Stimulated activated CD8-positive, alpha-beta memory T cell treated with anti-CD3 and anti-CD28 coated beads, Interleukin-2, amount 100 ng/mL, for 48 hours (primary cell): Measurements from ENCODE around the gene TLCD3B.
A peak's percentile ranks its signal among the peaks of the same experiment; 100 is the strongest.

Experiments used
- DNase-seq, 2 donors: peaks; one replicate each; pipeline ENCODE4 v3.0.0-alpha.2; 2020; ENCODE audit warnings: low read depth in 2 of 2

The TLCD3B gene

GRCh38 chr16:30030841-30031413 is at the start of gene TLCD3B:
Gene TLCD3B, minus strand, starts transcription at chr16:30031271. Its CDS starts 744 bp downstream, at chr16:30030527.
- DNase-seq: no peak

- DNase-seq: no peak
Measured at GRCh38 chr16:30079480-30079879, 48.4 kb upstream of the TLCD3B start.

GRCh38 chr16:30078744-30079143 is 47.7 kb upstream of the TLCD3B start:
- no peak for DNase-seq

GRCh38 chr16:30077656-30078055 is 46.6 kb upstream of the TLCD3B start:
- no peak for DNase-seq

- no peak for DNase-seq
Measured at GRCh38 chr16:30076276-30076791, 45.3 kb upstream of the TLCD3B start.

GRCh38 chr16:30075503-30076275 is 44.6 kb upstream of the TLCD3B start, which contains the start of gene PPP4C:
Gene PPP4C, plus strand, starts transcription at chr16:30075994. Its CDS starts 384 bp downstream, at chr16:30076378.
- DNase-seq: peak; percentile 87 to 89

- DNase-seq: no peak
Measured at GRCh38 chr16:30070490-30070889, 39.4 kb upstream of the TLCD3B start.

GRCh38 chr16:30069611-30070462 is 38.8 kb upstream of the TLCD3B start:
- no peak for DNase-seq

GRCh38 chr16:30068750-30069610 is 37.9 kb upstream of the TLCD3B start:
- peak in 1 of 2 donors; percentile 38 for DNase-seq

GRCh38 chr16:30068333-30068732 is 37.3 kb upstream of the TLCD3B start:
- DNase-seq: no peak

- DNase-seq: no peak
Measured at GRCh38 chr16:30067584-30067916, 36.5 kb upstream of the TLCD3B start.

- no peak for DNase-seq
Measured at GRCh38 chr16:30066761-30067583, 35.9 kb upstream of the TLCD3B start.

- peak in 1 of 2 donors; percentile 21 for DNase-seq
Measured at GRCh38 chr16:30065943-30066760, 35.1 kb upstream of the TLCD3B start.

- peak; percentile 97 to 98 for DNase-seq
Measured at GRCh38 chr16:30065102-30065942, 34.3 kb upstream of the TLCD3B start, which contains the start of gene ALDOA. Gene ALDOA, plus strand, starts transcription at chr16:30065760. Its CDS starts 1,138 bp downstream, at chr16:30066898.

GRCh38 chr16:30064729-30065101 is 33.6 kb upstream of the TLCD3B start:
- DNase-seq: no peak

GRCh38 chr16:30063893-30064728 is 33.0 kb upstream of the TLCD3B start:
- DNase-seq: peak; percentile 51 to 56

- DNase-seq: no peak
Measured at GRCh38 chr16:30063278-30063892, 32.3 kb upstream of the TLCD3B start.
